Mucosa of stomach (tissue), 1 donor: Measurements from ENCODE around the gene GRK1.
"Not testable (repeated sequence)": the region's sequence is repeated elsewhere in the genome, so short reads cannot be mapped to it uniquely, and the experiment has no call there.

ENCODE experiments used
- H3K27me3 ChIP-seq: one replicate; pipeline ENCODE4 v1.7.0; 2013; ENCODE audit warnings: mild to moderate bottlenecking, low read length; ENCODE audit not compliant: control insufficient read depth, insufficient read depth
- H3K36me3 ChIP-seq: one replicate; pipeline ENCODE4 v1.7.0; 2013; ENCODE audit warnings: low read length; ENCODE audit not compliant: control insufficient read depth, insufficient read depth
- H3K4me1 ChIP-seq: one replicate; pipeline ENCODE4 v1.7.0; 2013; ENCODE audit warnings: mild to moderate bottlenecking, low read length; ENCODE audit not compliant: control insufficient read depth, insufficient read depth
- H3K4me3 ChIP-seq: one replicate; pipeline ENCODE4 v1.7.0; 2013; ENCODE audit warnings: low read length
- H3K9ac ChIP-seq: one replicate; pipeline ENCODE4 v1.7.0; 2013; ENCODE audit warnings: mild to moderate bottlenecking, low read length, moderate library complexity
- H3K9me3 ChIP-seq: one replicate; pipeline ENCODE4 v1.7.0; 2013; ENCODE audit warnings: mild to moderate bottlenecking, low read length, moderate library complexity; ENCODE audit not compliant: control insufficient read depth
- donor health status: Pancreatic carcinoma.

Gene GRK1

GRCh38 chr13:113748101-113748861, 81.3 kb downstream of the GRK1 start:
- Histone ChIP-seq H3K4me3 (no peak overlapping the region), H3K4me1 (no peaks in the 10 kb centered on the region), H3K9me3 (no peaks in the 10 kb centered on the region), H3K27me3 (no peaks in the 10 kb centered on the region), H3K36me3 (no peaks in the 10 kb centered on the region), H3K9ac (no peak overlapping the region)

GRCh38 chr13:113748862-113749451, 81.9 kb downstream of the GRK1 start:
- H3K4me3 ChIP-seq, result no peak overlapping the region
- peaks cover 2% of the 10 kb centered on the region for H3K27me3 ChIP-seq
- H3K36me3 ChIP-seq, result no peaks in the 10 kb centered on the region
- no peaks in the 10 kb centered on the region for H3K9me3 ChIP-seq
- no peaks in the 10 kb centered on the region for H3K4me1 ChIP-seq
- H3K9ac ChIP-seq, result no peak overlapping the region

- Histone ChIP-seq H3K4me3 (no peak overlapping the region), H3K4me1 (no peaks in the 10 kb centered on the region), H3K36me3 (no peaks in the 10 kb centered on the region), H3K9me3 (no peaks in the 10 kb centered on the region), H3K27me3 (peaks cover 5% of the 10 kb centered on the region), H3K9ac (no peak overlapping the region)
Observed at GRCh38 chr13:113749507-113749906, 82.5 kb downstream of the GRK1 start.

- Histone ChIP-seq H3K27me3 (peaks cover 9% of the 10 kb centered on the region), H3K4me3 (no peak overlapping the region), H3K9me3 (no peaks in the 10 kb centered on the region), H3K36me3 (no peaks in the 10 kb centered on the region), H3K9ac (no peak overlapping the region), H3K4me1 (no peaks in the 10 kb centered on the region)
Observed at GRCh38 chr13:113749967-113750366, 82.9 kb downstream of the GRK1 start.

GRCh38 chr13:113750554-113751399, 83.8 kb downstream of the GRK1 start:
- H3K36me3 ChIP-seq, result no peaks in the 10 kb centered on the region
- no peaks in the 10 kb centered on the region for H3K9me3 ChIP-seq
- no peak overlapping the region for H3K9ac ChIP-seq
- peaks cover 9% of the 10 kb centered on the region for H3K27me3 ChIP-seq
- H3K4me1 ChIP-seq, result no peaks in the 10 kb centered on the region
- H3K4me3 ChIP-seq, result no peak overlapping the region

- peaks cover 9% of the 10 kb centered on the region for H3K27me3 ChIP-seq
- H3K36me3 ChIP-seq, result no peaks in the 10 kb centered on the region
- H3K9ac ChIP-seq, result no peak overlapping the region
- no peaks in the 10 kb centered on the region for H3K9me3 ChIP-seq
- no peak overlapping the region for H3K4me3 ChIP-seq
- H3K4me1 ChIP-seq, result no peaks in the 10 kb centered on the region
Observed at GRCh38 chr13:113751491-113751890, 84.5 kb downstream of the GRK1 start.

- not testable (repeated sequence) for H3K4me3 ChIP-seq, H3K9ac ChIP-seq, H3K36me3 ChIP-seq, H3K4me1 ChIP-seq, H3K27me3 ChIP-seq, H3K9me3 ChIP-seq
Observed at GRCh38 chr13:113752211-113752986, 85.4 kb downstream of the GRK1 start.

- Histone ChIP-seq H3K4me3 (no peak overlapping the region), H3K27me3 (peaks cover 9% of the 10 kb centered on the region), H3K9ac (no peak overlapping the region), H3K36me3 (no peaks in the 10 kb centered on the region), H3K9me3 (no peaks in the 10 kb centered on the region), H3K4me1 (peaks cover under 1% of the 10 kb centered on the region)
Observed at GRCh38 chr13:113753171-113753570, 86.2 kb downstream of the GRK1 start.

- Histone ChIP-seq H3K4me1 (peaks cover 10% of the 10 kb centered on the region), H3K9me3 (no peaks in the 10 kb centered on the region), H3K36me3 (no peaks in the 10 kb centered on the region)
Observed at GRCh38 chr13:113754242-113754641, 87.2 kb downstream of the GRK1 start.

GRCh38 chr13:113754691-113755090, 87.7 kb downstream of the GRK1 start:
- no peaks in the 10 kb centered on the region for H3K36me3 ChIP-seq
- peaks cover 15% of the 10 kb centered on the region for H3K27me3 ChIP-seq
- H3K9ac ChIP-seq, result no peak overlapping the region

More at GRCh38 chr13:113754242-113754641, 87.2 kb downstream of the GRK1 start:
- Histone ChIP-seq H3K4me3 (no peak overlapping the region), H3K9ac (no peak overlapping the region), H3K27me3 (peaks cover 11% of the 10 kb centered on the region)

GRCh38 chr13:113756441-113757097, 89.5 kb downstream of the GRK1 start:
- no peaks in the 10 kb centered on the region for H3K36me3 ChIP-seq
- H3K4me3 ChIP-seq, result no peak overlapping the region
- H3K4me1 ChIP-seq, result peaks cover 18% of the 10 kb centered on the region
- no peaks in the 10 kb centered on the region for H3K9me3 ChIP-seq
- no peak overlapping the region for H3K9ac ChIP-seq
- peaks cover 30% of the 10 kb centered on the region for H3K27me3 ChIP-seq

More at GRCh38 chr13:113754691-113755090, 87.7 kb downstream of the GRK1 start:
- H3K4me3 ChIP-seq, result no peak overlapping the region
- peaks cover 14% of the 10 kb centered on the region for H3K4me1 ChIP-seq
- H3K9me3 ChIP-seq, result no peaks in the 10 kb centered on the region
